PFSK-1 (cell line): ENCODE results near the gene HHAT.

Experiments used
- FOXP2 ChIP-seq: optimal IDR thresholded peaks from 2 replicates; pipeline ENCODE3; 2011; ENCODE audit warnings: borderline replicate concordance, control low read depth, inconsistent platforms; ENCODE audit not compliant: insufficient read depth; ENCODE audit errors: extremely low read length, extremely low read depth
- POLR2AphosphoS5 ChIP-seq: IDR thresholded peaks from 2 replicates; pipeline ENCODE4 v1.6.1; 2012; ENCODE audit warnings: low read depth, mild to moderate bottlenecking, control low read depth, low read length, moderate library complexity
- REST ChIP-seq, 2 experiments: IDR thresholded peaks; 2 replicates each; pipeline versions ENCODE4 v1.6.1 to v1.8.0; 2011 to 2012; ENCODE audit warnings: low read depth in 2 of 2, low read length in 2 of 2, control low read depth in 1 of 2, inconsistent platforms in 1 of 2, mild to moderate bottlenecking in 1 of 2, moderate library complexity in 1 of 2; ENCODE audit not compliant: insufficient read depth in 1 of 2
- SIN3A ChIP-seq: IDR thresholded peaks from 2 replicates; pipeline ENCODE4 v1.6.1; 2012; ENCODE audit warnings: mild to moderate bottlenecking, low read length, moderate library complexity, borderline replicate concordance; ENCODE audit not compliant: insufficient read depth
- TAF1 ChIP-seq: IDR thresholded peaks from 2 replicates; pipeline ENCODE4 v1.6.1; 2012; ENCODE audit warnings: low read length, control low read depth, borderline replicate concordance; ENCODE audit not compliant: insufficient read depth

Gene HHAT

GRCh38 chr1:210662291-210663050, 333.8 kb downstream of the HHAT start:
- TF ChIP-seq REST (IDR thresholded peaks at IDR 0.05; ENCODE audit: insufficient read depth in 1 of 2, low read depth in 2 of 2, low read length in 2 of 2) (no peak), POLR2AphosphoS5 (no peak), TAF1 (no peak), FOXP2 (no peak), SIN3A (no peak)

GRCh38 chr1:210663730-210664573, 335.2 kb downstream of the HHAT start:
- TF ChIP-seq REST (IDR thresholded peaks at IDR 0.05; ENCODE audit: insufficient read depth in 1 of 2, low read depth in 2 of 2, low read length in 2 of 2) (no peak), SIN3A (no peak), TAF1 (no peak), FOXP2 (no peak), POLR2AphosphoS5 (no peak)

GRCh38 chr1:210669951-210670350, 341.2 kb downstream of the HHAT start:
- no peak for TF ChIP-seq REST (IDR thresholded peaks at IDR 0.05; ENCODE audit: insufficient read depth in 1 of 2, low read depth in 2 of 2, low read length in 2 of 2)
- no peak for TF ChIP-seq TAF1
- TF ChIP-seq SIN3A: no peak
- no peak for TF ChIP-seq FOXP2
- no peak for TF ChIP-seq POLR2AphosphoS5

- TF ChIP-seq FOXP2 (no peak), SIN3A (no peak), REST (IDR thresholded peaks at IDR 0.05; ENCODE audit: insufficient read depth in 1 of 2, low read depth in 2 of 2, low read length in 2 of 2) (no peak), TAF1 (no peak), POLR2AphosphoS5 (no peak)
These were observed 345.4 kb downstream of the HHAT start for GRCh38 chr1:210674151-210674550.
